Hepatocyte (in vitro differentiated cells): ENCODE results near the gene TAF1D.

ENCODE experiments used
- CTCF ChIP-seq: fragments of 200-600 bp; sonication (generic); IDR thresholded peaks from 2 replicates; pipeline ENCODE4 v1.5.1; 2016; ENCODE audit warnings: antibody characterized with exemption, mild to moderate bottlenecking; ENCODE audit not compliant: poor library complexity
- EZH2 ChIP-seq: fragments of 200-600 bp; sonication (generic); IDR thresholded peaks from 2 replicates; pipeline ENCODE4 v1.6.1; 2016; ENCODE audit warnings: antibody characterized with exemption, mild to moderate bottlenecking, borderline replicate concordance
- EZH2phosphoT487 ChIP-seq: fragments of 200-600 bp; sonication (generic); IDR thresholded peaks from one replicate; pipeline ENCODE4 v1.6.1; 2018; ENCODE audit warnings: antibody characterized with exemption, mild to moderate bottlenecking, low read depth, moderate library complexity; ENCODE audit not compliant: unreplicated experiment, severe bottlenecking

- no peak for TF ChIP-seq CTCF
- no peak for TF ChIP-seq EZH2phosphoT487
- no peak for TF ChIP-seq EZH2
Observed at GRCh38 chr11:93694109-93694508, 47.2 kb downstream of the TAF1D start.
